ENCODE data around the gene CCNDBP1. TPM values are rescaled to one million over a fixed set of nuclear protein-coding genes. Genes with fewer than 3 reads are reported as not detected.

The CCNDBP1 gene
- 10 to 100 TPM; 63.7 to 83.6 TPM for total RNA-seq
- 60.5 TPM for polyA plus RNA-seq (ENCODE audit: insufficient read depth, low read depth, low replicate concordance)
- long read RNA-seq, donor 1, transcript CCNDBP1-207 (2 exons, 750 nt) = minor isoform, 5 of 28 reads
- long read RNA-seq, donor 1, transcript CCNDBP1-201 (11 exons, 3,660 nt) = major isoform, 17 of 28 reads
- long read RNA-seq, donor 1, partial matches to known transcripts = 0 of 28 reads
- long read RNA-seq, donor 1, other reads (novel, unspliced or antisense) = 0 of 28 reads
- long read RNA-seq, donor 2, transcript CCNDBP1-201 (11 exons, 3,660 nt) = major isoform, 15 of 35 reads
- long read RNA-seq, donor 2, partial matches to known transcripts = 13 of 35 reads
- long read RNA-seq, donor 2, other reads (novel, unspliced or antisense) = 0 of 35 reads

- Histone ChIP-seq H3K4me1 (peaks cover 9% of the 10 kb centered on the region), H3K36me3 (ENCODE audit: low read depth, missing control alignments) (no peaks in the 10 kb centered on the region), H3K27ac (peak within 1 kb of the TSS; percentile 78 to 83), H3K9me3 (no peaks in the 10 kb centered on the region), H3K27me3 (no peaks in the 10 kb centered on the region), H3K4me3 (peak within 1 kb of the TSS; percentile 76 to 94)
- peak; percentile 6 to 44 (median 11) for TF ChIP-seq CTCF (IDR thresholded peaks at IDR 0.05)
- TF ChIP-seq POLR2A (IDR thresholded peaks at IDR 0.05) = no peak
- WGBS, 2 donors = 1 to 3% methylated on average over 22 to 66 of the region's 69 CpGs
- intact Hi-C loops (cut with DNase I; ENCODE audit: low total_unique reads) = no loop called here
- peak; percentile 97 for DNase-seq
Measured at GRCh38 chr15:43185157-43186002, at the start of gene CCNDBP1. CCNDBP1 (plus strand) TSS chr15:43185403; CDS start chr15:43185499, 96 bp downstream.

GRCh38 chr15:43143203-43143941, 41.8 kb upstream of the CCNDBP1 start:
- Histone ChIP-seq H3K36me3 (ENCODE audit: low read depth, missing control alignments) (no peaks in the 10 kb centered on the region), H3K9me3 (no peaks in the 10 kb centered on the region), H3K4me1 (no peaks in the 10 kb centered on the region), H3K4me3 (no peak overlapping the region), H3K27me3 (no peaks in the 10 kb centered on the region), H3K27ac (no peak overlapping the region)
- intact Hi-C loops (cut with DNase I; ENCODE audit: low total_unique reads) = no loop called here
- TF ChIP-seq CTCF (IDR thresholded peaks at IDR 0.05) (no peak), POLR2A (IDR thresholded peaks at IDR 0.05) (no peak)
- 90 to 96% methylated on average over 4 of the region's 4 CpGs for WGBS, 2 donors
- no peak for DNase-seq

GRCh38 chr15:43144512-43144911, 40.7 kb upstream of the CCNDBP1 start:
- DNase-seq = no peak
- intact Hi-C loops (cut with DNase I; ENCODE audit: low total_unique reads) = no loop called here
- Histone ChIP-seq H3K4me3 (no peak overlapping the region), H3K27ac (no peak overlapping the region), H3K9me3 (no peaks in the 10 kb centered on the region), H3K36me3 (ENCODE audit: low read depth, missing control alignments) (no peaks in the 10 kb centered on the region), H3K27me3 (no peaks in the 10 kb centered on the region), H3K4me1 (no peaks in the 10 kb centered on the region)
- TF ChIP-seq CTCF (IDR thresholded peaks at IDR 0.05) (no peak), POLR2A (IDR thresholded peaks at IDR 0.05) (no peak)

- TF ChIP-seq POLR2A (IDR thresholded peaks at IDR 0.05) = no peak
- TF ChIP-seq CTCF (IDR thresholded peaks at IDR 0.05) = no peak
- DNase-seq = no peak
- no peak overlapping the region for H3K27ac ChIP-seq
- no peak overlapping the region for H3K4me3 ChIP-seq
- no peaks in the 10 kb centered on the region for H3K27me3 ChIP-seq
- 89% methylated on average over 5 of the region's 5 CpGs for WGBS, 2 donors
- no peaks in the 10 kb centered on the region for H3K4me1 ChIP-seq
- no peaks in the 10 kb centered on the region for H3K9me3 ChIP-seq
- no peaks in the 10 kb centered on the region for H3K36me3 ChIP-seq (ENCODE audit: low read depth, missing control alignments)
- intact Hi-C loops (cut with DNase I; ENCODE audit: low total_unique reads) = no loop called here
Measured at GRCh38 chr15:43146184-43146583, 39.0 kb upstream of the CCNDBP1 start.

Data from testis (tissue), 5 donors.